ENCODE measurements around the gene PLEKHA7.

GRCh38 chr11:16912692-16913111 is 101.5 kb downstream of the PLEKHA7 start:
- no peak for TF ChIP-seq POLR2AphosphoS5 (IDR thresholded peaks at IDR 0.05; ENCODE audit: low read depth, low read length)
- no peak for TF ChIP-seq POLR2A (IDR thresholded peaks at IDR 0.05; ENCODE audit: low read depth, low read length)
- no peak for TF ChIP-seq TAF1 (IDR thresholded peaks at IDR 0.05; ENCODE audit: low read depth, low read length)
- no peak for TF ChIP-seq PAX5 (IDR thresholded peaks at IDR 0.05; ENCODE audit: insufficient read depth, low read length, severe bottlenecking)
- no peak for TF ChIP-seq SPI1 (IDR thresholded peaks at IDR 0.05; ENCODE audit: low read depth, low read length)

Data from GM12891 (cell line).